D721Med (cell line): Measurements from ENCODE around the gene SEC14L5.

Source experiments
- DNase-seq: peaks from one replicate; pipeline ENCODE4 v3.0.0; 2011; ENCODE audit warnings: low spot score; ENCODE audit not compliant: insufficient read length
- FAIRE-seq: peaks from 2 replicates; lab custom pipeline; 2011; peaks lifted over from hg19 to GRCh38; lab: Jason Lieb, UNC
- TF ChIP-seq, protein P1 (sequence below): IDR thresholded peaks from 2 replicates; pipeline ENCODE4 v1.5.1; 2012; ENCODE audit warnings: mild to moderate bottlenecking, control low read depth; ENCODE audit not compliant: insufficient read depth; ENCODE audit errors: missing control alignments

Gene SEC14L5

DNA sequence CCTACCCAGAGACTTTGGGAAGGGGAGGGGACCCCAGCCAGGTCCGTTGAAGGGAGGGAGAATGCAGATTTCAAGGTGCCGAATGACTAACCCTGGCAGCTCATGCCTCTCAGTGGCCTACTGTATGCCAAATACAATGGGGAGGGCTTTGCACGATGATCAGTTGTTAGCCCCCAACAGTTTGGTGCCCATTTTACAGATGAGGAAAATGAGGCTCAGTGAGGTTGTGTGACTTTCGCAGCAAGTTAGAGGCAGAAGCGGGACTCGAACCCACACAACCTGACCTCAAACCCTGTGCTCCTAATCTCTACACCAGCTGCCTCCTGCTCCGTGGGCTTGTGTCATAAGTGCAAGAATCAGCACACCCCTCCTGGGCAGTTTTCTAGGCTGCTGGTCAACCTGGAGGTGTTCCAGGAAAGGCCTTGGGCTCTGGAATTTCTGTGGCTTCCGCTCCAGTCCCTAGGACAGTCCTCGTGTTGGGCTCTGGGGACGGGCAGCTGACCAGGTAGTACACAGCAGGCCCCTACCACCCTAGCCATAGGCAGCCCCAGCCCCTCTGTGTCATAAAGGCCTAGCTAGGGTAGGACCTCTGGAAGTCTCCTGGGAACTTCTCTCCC, 87.5 kb downstream of the SEC14L5 start:
- no peak for FAIRE-seq
- DNase-seq, result no peak
- TF ChIP-seq, protein P1, sequence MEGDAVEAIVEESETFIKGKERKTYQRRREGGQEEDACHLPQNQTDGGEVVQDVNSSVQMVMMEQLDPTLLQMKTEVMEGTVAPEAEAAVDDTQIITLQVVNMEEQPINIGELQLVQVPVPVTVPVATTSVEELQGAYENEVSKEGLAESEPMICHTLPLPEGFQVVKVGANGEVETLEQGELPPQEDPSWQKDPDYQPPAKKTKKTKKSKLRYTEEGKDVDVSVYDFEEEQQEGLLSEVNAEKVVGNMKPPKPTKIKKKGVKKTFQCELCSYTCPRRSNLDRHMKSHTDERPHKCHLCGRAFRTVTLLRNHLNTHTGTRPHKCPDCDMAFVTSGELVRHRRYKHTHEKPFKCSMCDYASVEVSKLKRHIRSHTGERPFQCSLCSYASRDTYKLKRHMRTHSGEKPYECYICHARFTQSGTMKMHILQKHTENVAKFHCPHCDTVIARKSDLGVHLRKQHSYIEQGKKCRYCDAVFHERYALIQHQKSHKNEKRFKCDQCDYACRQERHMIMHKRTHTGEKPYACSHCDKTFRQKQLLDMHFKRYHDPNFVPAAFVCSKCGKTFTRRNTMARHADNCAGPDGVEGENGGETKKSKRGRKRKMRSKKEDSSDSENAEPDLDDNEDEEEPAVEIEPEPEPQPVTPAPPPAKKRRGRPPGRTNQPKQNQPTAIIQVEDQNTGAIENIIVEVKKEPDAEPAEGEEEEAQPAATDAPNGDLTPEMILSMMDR, result no peak

GRCh38 chr16:5046914-5047313, 88.8 kb downstream of the SEC14L5 start:
- FAIRE-seq (no peak), DNase-seq (no peak)
- TF ChIP-seq, protein P1, result no peak

- DNase-seq, result no peak
- no peak for FAIRE-seq
- TF ChIP-seq, protein P1, result no peak
Observed at GRCh38 chr16:5054876-5055865, 97.0 kb downstream of the SEC14L5 start.

DNA sequence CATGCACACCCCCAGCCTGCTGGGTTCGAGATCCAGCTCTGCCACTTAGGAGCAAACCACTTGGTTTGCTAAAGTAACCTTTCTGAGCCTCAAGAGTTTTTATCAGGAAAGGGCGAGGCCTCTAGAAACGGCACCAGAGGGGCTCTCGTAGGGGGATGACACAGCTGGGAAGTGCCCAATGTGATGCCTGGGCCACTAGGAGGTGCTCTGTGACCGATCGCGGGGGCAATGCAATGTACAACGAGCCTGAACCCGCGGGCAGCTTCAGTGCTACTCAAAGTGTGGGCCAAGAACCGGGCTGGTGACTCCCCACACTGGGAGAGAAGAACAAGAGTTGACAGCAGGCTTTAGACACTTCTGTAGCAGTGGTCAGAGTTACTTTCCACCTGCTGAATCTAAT, 98.2 kb downstream of the SEC14L5 start:
- TF ChIP-seq, protein P1, result peak; percentile 39
- no peak for DNase-seq
- no peak for FAIRE-seq

GRCh38 chr16:5058476-5058875, 100.3 kb downstream of the SEC14L5 start:
- TF ChIP-seq, protein P1, result no peak
- DNase-seq, result no peak
- no peak for FAIRE-seq

DNA sequence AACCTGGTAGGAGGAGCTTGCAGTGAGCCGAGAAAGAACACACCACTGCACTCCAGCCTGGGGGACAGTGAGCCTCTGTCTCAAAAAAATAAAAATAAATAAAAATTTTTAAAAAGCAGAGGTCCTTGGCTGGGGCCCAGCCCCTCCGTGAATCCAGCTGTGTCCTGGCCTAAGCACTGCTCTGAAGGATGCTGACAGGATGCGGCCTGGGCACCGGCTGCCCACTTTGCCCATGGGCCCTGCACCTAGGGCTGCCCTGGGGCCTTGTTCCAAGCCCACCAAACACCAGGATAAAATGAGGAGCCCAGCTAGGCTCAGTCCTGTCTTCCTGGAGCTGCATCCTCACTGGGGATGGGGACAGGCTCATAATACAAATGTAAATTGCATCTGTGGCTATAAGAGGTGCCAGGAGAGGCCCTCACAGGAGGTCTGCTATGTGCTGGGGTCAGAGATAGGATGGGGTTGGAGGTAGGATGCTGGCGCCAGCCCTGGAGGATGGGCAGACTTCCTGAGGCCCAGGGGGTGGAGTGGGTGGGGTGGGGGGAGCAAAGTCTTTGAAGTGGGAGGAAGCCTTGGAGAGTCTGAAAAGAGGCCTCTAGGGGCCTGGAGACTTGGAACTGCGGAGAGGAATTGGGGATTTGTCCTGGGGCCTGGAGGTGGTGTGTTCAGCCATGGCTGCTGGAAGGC, 101.4 kb downstream of the SEC14L5 start:
- no peak for FAIRE-seq
- TF ChIP-seq, protein P1, result no peak
- DNase-seq, result no peak
